Posterior cingulate gyrus (tissue), 11 donors: ENCODE measurements around the gene OSBPL5.

Source experiments
- DNase-seq, 10 donors: peaks; one replicate each; pipeline versions ENCODE4 v3.0.0 to v3.0.0-alpha.2; 2020 to 2021; ENCODE audit warnings: mixed read lengths in 3 of 10
- intact Hi-C: fragments of 100-400 bp; cut with DNase I; formaldehyde crosslinking; loops from one replicate; pipeline ENCODE4 v1.15.1; 2023

The OSBPL5 gene, protein sequence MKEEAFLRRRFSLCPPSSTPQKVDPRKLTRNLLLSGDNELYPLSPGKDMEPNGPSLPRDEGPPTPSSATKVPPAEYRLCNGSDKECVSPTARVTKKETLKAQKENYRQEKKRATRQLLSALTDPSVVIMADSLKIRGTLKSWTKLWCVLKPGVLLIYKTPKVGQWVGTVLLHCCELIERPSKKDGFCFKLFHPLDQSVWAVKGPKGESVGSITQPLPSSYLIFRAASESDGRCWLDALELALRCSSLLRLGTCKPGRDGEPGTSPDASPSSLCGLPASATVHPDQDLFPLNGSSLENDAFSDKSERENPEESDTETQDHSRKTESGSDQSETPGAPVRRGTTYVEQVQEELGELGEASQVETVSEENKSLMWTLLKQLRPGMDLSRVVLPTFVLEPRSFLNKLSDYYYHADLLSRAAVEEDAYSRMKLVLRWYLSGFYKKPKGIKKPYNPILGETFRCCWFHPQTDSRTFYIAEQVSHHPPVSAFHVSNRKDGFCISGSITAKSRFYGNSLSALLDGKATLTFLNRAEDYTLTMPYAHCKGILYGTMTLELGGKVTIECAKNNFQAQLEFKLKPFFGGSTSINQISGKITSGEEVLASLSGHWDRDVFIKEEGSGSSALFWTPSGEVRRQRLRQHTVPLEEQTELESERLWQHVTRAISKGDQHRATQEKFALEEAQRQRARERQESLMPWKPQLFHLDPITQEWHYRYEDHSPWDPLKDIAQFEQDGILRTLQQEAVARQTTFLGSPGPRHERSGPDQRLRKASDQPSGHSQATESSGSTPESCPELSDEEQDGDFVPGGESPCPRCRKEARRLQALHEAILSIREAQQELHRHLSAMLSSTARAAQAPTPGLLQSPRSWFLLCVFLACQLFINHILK

DNA sequence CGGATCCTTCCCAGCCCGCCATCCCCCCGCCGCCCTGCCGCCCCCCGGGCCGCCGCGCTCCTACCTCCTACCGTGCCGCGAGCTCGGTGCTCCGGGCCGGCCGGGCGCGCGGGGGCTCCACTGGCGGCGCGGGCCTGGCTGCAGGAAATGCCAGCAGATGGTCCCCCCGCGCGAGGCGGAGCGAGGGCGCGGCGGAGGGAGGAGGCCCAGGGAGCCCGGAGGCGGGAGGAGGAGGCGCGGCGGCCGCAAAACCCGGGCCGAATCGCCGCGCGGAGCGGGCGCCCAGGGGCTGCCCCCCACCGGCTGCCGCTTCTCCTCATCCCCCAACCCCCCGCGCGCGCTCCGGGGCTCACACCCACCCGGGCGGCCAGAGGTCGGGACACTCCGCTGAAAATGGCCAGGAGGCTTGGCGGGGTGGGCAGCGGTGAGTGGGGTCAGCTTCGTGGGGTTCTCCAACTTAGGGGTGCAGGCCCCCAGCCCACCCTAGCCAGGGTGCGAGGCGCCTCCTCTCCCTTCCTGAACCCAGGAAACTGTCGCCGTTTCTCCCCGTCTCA lies at the start of gene OSBPL5:
TSS of gene OSBPL5 (minus strand) at position 159 of the 554 bp plus-strand sequence. CDS start 36,162 bp downstream, outside the sequence.
- DNase-seq: peak; percentile 64 to 96 (median 78)
- intact Hi-C loops: loop anchor here (5.0 to 10.0 kb wide), 3 partner anchors 38 to 110 kb away; partner anchors contain the start of genes CARS1 and MRGPRG

DNA sequence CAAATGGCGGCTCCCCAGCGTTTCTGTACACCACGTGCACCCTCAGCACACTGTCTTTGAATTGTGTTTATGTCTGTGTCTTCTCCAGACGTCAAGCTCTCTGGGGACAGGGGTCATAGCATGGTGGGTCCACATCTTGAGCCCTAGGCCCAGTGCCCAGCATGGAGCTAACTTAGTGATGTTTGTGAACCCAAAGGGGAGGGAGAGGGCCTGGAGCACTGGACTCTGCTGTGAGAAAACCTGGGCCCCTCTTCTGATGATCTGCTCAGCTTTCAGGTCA lies 49.2 kb upstream of the OSBPL5 start:
- intact Hi-C loops: loop anchor here (10.0 kb wide), 1 partner anchor 120 kb away; no protein-coding TSS in a partner anchor
- DNase-seq: peak in 2 of 10 donors; percentile 44 to 46

DNA sequence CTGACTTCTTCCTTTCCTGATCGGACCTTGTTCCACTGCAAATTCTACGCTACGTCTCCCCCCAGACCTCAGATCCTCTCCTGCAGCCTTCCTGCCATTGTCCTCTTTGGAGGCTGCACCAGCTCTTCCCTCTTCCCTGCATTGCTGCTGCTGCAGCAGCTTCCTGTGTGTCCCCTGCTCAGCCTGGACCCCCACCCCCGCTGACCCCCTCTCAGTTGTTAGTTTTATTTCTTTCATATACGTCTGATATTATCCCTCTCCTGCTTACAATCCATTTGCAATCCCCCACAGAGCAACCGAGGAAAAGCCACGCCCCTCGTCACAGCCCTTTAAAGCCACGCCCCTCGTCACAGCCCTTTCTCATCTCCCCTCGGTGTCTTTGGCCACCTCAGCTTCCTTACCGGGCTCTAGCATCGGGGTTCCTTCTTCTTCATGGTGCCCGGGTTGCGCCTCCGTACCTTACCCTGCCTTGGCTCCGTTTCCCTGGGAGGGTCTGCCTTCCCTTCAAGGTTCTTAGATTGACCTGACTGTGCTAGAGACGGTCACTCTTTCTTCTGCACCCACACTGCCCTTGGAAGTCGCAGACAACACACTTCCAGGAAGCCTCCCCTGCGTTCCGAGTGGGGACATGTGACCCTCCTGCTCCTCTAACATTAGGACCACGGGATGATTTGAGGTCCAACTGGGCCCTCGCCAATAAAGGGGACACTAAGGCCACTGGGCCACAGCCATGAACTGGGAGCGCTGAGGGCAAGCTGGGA lies 48.7 kb upstream of the OSBPL5 start:
- intact Hi-C loops: loop anchor here (10.0 kb wide), 1 partner anchor 119 kb away; no protein-coding TSS in a partner anchor
- DNase-seq: peak in 1 of 10 donors; percentile 48

DNA sequence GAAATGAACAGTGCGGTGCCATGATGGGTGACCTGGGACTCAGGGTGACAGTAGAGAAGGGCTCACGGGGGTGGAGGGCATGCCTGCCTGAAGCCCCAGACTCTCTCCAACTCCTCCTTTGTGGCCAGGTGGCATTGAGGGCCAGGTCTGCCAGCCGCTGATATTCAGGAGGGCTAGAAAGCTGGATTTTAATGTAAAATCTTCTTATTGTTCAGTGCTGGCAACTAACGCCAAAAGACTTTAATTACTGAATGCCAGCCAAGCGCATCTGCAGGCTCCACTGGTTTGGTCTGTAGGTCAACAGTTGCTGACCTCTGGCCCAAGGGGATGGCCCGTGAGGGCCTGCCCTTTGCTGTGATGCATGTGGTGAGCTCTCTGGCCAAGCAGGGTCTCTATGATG lies 43.2 kb upstream of the OSBPL5 start:
- peak in 2 of 10 donors; percentile 21 to 22 for DNase-seq
- intact Hi-C loops: no loop called here

DNA sequence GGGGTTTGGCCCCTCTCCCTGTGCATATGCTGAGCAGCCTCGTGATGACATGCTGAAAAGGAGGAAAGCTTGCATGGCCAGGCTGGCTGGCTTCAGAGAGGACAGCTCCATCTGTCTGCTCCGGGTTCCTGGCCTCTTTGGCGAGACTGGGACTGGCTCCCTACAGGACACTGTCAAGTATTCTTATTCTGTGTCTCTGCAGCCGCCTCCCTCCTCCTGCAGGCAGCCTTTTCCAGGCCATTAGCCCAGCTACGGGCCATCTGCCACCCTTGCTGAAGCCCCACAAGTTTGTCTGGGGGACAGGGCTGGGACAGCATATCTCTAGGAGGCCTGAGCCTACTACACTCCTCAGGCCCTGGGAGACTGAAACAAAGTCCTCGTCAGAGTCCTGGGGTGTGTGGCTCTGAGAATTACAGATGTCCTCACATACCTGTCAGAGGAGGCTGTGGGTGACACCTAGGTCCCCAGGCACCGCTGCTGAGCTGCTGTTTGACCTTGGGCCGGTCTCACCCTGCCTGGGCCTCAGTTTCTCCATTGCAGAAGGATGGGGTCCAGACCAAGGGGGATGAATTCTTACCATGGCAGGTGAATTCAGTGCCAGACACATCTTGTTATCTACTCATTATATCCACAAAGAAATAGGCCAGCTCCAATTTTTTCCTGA lies 42.5 kb upstream of the OSBPL5 start:
- intact Hi-C loops: no loop called here
- DNase-seq: peak in 3 of 10 donors; percentile 28 to 62 (median 49)

DNA sequence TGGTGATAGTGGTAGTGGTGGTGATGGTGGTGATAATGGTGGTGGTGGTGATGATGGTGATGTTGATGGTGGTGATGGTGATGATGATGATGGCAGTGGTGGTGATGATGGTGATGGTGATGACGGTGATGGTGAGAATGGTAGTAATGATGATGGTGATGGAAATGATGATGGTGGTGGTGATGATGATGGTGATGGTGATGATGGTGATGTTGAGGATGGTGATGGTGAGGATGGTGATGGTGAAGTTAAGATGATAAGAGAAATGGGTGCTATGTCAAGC lies 41.8 kb upstream of the OSBPL5 start:
- intact Hi-C loops: no loop called here
- no peak for DNase-seq

DNA sequence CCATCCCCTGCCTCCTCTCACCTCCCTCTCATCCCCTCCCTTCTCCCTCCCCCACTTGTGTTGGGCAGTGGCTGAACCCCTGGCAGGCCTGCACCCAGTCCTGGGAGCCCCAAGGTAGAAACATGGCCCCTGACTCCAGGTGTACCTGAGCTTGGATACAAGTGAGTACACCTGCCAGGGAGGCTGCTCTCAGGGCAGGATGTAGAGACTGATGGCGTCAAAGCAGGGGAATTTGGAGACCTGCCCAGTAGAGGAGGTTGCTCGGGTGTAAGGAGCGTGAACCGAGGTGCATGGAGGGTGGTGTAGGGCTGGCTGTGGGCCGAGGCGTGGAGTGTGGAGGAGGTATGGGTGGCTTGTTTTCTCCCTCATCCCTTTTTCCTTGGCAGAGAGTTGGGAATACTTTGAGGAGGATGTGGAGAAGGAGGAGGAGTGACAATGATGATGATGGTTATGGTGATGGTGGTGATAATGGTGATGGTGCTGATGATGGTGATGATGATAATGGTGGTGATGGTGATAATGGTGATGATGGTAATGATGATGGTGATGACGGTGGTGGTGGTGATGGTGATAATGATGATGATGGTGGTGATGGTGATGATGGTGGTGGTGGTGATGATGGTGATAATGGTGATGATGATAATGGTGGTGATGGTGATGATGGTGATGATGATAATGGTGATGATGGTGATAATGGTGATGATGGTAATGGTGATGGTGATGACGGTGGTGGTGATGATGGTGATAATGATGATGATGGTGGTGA lies 41.2 kb upstream of the OSBPL5 start:
- peak in 2 of 10 donors; percentile 22 to 48 for DNase-seq

DNA sequence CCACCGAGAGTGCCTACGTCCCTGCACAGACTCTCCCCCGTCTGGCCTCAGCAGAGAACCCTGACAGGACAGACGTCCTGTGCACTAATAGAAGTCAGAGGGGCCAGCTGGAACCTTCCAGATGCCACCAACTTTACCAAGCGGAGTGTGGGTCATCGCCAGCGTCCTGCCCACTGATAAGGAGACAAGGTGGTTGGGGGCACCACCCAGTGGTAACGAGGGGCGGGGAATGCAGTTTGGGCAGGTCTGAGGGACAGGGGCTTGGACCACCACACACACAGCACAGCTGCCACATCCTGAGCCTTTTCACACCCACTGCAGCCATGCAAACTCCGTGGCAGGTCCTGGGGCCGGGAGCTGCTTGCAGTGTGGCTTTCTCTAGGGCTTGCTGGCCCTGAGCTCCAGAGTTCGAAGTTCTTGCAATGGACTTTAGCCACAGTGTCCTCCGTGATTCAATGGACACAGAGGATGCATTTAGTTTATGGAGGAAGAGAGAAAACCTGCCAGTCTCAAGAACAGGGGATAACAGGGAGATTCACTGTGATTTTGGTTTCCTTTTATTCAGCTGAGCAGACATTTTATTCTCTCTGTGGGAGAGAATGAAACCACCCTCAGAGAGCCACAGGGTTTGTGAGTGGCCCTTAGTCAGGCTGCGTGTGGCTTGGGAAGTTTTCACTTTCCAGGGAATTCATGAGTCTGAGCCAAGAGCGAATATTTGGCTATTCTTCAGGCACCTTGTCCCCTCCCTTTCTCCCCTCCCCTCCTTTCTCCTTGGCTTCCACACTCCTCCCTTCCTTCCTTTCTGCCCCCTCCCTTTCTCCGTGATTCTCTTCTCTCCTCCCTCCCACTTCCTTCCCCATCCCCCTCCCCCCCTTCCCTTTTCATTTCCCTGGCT lies 40.4 kb upstream of the OSBPL5 start:
- DNase-seq: peak in 3 of 10 donors; percentile 62 to 73 (median 72)
- intact Hi-C loops: no loop called here

More for the DNA sequence above, 41.2 kb upstream of the OSBPL5 start:
- intact Hi-C loops: no loop called here

DNA sequence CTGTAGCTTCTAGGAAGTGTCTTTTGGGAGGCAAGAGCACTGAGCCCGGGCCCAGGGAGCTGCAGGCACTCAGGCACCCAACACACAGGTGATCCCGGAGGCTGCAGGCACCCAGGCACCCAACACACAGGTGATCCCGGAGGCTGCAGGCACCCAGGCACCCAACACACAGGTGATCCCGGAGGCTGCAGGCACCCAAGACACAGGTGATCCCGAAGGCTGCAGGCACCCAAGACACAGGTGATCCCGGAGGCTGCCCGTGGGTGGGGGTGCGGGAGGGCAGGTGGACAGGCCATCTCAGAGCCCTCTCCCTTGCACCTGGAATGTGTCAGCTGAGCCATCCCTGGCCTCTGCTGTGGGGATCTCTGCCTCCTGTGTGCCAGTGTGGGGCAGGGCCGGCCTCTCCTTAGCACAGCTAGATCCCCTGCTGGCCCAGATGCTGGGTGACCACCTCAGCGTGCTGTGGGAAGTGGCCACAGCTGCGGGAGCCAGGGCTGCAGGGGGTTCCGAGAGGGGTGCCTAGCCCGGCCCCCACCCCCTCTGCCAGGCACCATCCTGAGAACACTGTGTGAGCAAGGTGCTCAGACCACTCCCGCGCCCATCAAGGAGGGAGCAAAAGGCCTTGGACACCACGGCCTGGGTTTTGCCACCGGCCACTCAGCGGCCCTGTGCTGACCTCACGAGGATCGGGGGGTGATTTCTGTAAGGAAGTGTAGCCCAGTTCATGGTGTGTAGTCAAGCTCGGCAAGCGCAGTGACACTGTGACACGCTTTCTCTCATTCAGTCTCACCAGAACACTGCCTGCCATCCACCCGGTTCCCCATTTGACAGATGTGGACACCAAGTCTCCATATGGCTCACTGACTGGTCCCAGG lies 39.3 kb upstream of the OSBPL5 start:
- intact Hi-C loops: no loop called here
- peak in 4 of 10 donors; percentile 5 to 75 (median 63) for DNase-seq

DNA sequence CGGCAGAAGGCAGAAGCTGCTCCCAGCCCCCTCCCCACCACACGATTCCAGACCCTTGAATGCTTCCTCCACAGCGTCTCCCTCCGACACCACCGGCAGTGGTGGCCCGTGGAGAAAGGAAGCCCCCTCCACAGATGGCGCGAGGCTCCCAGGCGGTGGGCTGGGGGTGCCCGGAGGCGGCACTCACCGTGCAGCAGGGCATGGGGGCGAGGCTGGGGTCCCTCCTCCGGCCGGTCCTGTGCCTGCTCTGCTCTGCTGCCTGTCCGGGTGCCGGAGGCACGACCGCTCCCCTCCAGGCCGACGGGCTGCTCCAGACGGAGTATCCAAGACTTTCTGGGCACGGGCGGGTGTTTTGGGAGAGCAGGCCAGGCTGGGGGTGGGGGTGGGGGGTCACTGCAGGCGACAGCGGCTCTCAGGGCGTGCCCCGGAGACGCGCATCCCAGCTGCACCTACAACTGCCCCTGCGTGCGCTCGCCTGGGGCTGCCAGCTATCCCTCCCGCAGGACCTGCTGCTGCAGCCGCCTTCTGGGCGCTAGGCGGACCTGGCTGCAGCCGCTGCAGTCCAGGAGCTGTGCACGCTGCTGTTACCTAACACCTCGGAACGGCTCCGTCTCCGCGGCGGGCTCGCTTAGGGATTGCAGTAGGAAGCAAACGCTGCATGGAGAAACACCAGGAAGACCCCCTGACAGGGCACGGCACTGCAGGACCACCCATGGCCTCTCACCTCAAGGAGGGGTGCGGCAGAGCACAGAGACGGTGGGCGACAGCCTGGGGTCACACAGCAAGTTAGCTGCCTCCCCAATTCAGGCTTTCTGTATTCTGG lies 38.3 kb upstream of the OSBPL5 start:
- intact Hi-C loops: no loop called here
- DNase-seq: peak in 5 of 10 donors; percentile 16 to 90 (median 72)

DNA sequence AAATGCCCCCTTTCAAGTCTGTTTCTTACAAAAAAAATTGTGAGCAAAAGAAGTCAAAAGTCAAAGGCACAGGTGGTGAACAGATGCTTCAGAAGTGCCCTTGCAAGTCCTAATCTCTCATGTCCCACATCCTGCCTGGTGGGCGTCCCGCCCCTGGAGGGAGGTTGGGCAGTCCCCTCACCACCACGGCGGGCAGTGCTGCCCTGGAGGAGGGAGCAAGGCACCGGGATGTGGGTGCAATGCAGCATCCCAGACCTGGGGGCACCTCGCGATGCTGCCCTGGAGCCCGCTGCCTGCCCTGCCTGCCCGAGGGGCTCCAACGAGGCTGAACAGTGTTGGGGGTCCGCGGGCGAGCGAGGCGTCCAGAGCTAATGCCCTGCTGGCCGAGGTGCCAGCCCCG lies 37.6 kb upstream of the OSBPL5 start:
- peak in 3 of 10 donors; percentile 58 to 76 (median 63) for DNase-seq
- intact Hi-C loops: no loop called here

DNA sequence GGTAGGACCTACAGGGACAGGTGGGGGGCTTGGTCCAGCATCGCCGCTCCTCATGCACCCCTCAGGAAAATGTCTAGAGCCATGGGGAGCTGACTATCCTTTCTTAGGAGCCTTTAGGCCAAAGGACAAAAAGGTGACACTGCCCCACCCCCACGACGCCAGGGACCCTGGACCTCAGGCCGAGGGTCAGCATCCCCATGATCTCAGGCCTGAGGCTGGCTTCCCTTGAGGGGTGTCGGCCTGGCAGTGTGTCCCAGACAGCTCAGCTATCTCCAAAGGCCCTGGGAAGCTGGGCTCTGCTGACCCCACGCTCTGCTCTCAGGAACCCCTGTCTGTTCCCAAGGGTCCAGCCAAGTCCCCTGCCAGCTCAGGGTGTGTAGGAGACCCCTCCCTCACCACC lies 37.2 kb upstream of the OSBPL5 start:
- peak in 1 of 10 donors; percentile 74 for DNase-seq
- intact Hi-C loops: no loop called here

DNA sequence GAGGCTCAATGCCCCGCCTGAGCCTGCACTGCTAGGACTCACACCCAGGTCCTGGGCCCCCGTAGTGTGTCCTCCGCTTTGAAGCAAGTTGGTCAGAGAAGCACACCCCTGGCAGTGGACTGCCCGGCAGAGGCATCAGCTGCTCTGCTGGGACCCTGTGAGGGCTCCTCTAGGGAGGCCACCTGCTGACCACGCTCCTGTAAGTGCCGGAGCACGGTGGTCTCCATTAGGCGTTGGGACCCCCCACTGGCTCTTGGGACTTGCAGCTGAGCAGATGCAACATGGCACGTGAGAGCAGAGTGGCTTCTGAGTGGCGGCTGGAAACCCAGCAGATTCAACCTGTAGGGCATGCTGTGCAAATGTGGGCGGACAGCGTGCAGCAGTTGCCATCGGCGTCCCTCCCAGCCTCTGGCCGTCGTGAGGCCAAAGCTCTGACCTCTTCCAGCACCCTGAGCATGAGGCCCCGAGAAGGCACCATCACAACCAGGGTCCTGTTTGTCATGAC lies 36.6 kb upstream of the OSBPL5 start:
- intact Hi-C loops: no loop called here
- DNase-seq: peak in 4 of 10 donors; percentile 3 to 84 (median 64)

DNA sequence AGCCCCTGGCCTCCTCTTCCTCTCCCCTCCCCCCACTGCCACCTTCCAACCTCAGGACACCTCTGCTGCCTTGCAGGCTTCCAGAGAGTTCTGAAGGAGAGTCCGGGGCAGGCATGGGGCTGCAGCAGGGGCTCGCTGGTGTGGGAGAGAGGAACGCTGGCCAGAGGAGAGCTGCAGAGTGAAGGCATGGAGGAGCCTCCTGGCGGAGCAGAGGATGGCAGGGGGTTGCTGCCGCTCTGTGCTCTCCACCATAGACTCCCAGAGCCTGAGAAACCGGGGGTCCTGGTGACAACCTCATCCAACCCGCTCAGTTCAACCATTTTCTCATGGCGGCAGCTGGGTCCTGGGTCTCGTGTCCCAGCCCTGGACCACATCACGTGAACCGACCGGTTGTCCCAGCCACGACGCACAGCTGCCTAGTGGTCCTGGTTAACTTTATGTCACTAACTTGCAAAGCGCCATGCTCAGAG lies 36.0 kb upstream of the OSBPL5 start:
- DNase-seq: peak in 4 of 10 donors; percentile 6 to 62 (median 54)
- intact Hi-C loops: no loop called here

DNA sequence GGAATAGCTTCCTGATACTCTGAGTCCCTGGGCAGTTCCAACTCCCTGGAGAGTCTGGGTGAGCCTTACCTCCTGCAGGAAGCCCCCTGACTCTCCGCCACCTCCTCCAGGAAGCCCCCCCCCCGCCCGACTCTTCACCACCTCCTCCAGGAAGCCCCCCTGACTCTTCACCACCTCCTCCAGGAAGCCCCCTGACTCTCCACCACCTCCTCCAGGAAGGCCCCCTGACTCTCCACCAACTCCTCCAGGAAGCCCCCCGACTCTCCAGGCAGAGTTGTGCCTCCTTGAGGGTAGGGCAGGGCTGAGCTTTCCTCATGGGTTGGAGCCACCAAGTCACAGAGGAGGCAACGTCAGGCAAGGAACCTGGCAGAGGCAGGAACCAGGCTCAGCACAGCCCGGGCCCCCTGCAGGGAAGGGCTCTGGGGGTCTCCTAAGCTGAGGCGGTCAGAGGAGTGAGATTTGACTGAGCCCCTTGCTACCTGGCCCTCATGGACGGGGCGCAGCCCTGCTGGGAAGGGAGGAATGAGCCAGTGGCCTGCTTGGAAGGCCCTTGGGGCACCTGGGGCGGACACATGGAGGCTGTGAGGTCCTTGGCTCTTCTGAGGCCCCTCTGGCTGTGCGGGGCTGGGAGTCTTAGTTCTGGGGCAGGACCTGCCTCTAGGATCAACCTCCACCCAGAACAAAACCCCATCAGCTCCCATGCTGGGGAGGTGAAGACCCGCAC lies 35.4 kb upstream of the OSBPL5 start:
- intact Hi-C loops: no loop called here
- peak in 4 of 10 donors; percentile 1 to 56 (median 40) for DNase-seq
